GM21825 (cell line): ENCODE measurements around the gene INPP5J.

Source experiments
- ATAC-seq: cut with Tn5 transposase; IDR thresholded peaks from one replicate; pipeline ENCODE4 v1.9.1; 2021; ENCODE audit warnings: mild to moderate bottlenecking, moderate library complexity; ENCODE audit not compliant: unreplicated experiment

The INPP5J gene

DNA sequence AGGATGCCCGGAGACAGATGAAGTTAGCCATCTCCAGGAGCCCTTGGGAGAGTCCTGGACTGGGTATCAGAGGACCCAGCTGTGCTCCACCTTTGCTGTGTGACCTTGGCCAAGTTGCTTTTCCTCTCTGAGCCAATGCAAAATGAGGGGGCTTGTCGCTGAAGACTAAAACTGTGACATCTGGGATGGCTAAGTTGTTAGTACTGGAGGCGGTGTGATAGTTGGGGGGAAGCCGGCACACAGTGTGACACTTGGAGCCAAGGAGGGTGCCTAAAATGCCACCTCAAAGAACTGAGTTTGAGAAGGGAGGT, 481 bp downstream of the INPP5J start:
- no peak for ATAC-seq

DNA sequence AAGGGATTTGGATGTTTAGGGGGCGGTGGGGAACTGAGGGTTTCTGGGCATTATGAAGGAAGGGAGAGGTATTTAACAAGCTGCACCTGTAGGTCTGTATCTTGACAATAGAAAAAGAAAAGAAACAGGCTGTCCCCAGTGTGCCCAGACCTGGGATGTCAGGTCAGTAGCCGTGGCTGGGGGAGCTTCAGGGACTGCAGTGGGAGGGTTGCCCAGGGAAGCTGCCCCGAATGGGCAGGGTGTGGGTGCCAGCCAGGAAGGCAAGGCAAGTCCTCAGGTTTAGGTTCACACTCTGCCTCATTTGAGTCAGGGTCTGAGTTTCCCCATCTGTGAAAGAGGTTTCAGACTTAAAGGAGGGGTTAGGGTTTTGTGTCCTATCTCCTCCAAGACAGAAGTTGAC, 1.5 kb downstream of the INPP5J start:
- ATAC-seq, result no peak

DNA sequence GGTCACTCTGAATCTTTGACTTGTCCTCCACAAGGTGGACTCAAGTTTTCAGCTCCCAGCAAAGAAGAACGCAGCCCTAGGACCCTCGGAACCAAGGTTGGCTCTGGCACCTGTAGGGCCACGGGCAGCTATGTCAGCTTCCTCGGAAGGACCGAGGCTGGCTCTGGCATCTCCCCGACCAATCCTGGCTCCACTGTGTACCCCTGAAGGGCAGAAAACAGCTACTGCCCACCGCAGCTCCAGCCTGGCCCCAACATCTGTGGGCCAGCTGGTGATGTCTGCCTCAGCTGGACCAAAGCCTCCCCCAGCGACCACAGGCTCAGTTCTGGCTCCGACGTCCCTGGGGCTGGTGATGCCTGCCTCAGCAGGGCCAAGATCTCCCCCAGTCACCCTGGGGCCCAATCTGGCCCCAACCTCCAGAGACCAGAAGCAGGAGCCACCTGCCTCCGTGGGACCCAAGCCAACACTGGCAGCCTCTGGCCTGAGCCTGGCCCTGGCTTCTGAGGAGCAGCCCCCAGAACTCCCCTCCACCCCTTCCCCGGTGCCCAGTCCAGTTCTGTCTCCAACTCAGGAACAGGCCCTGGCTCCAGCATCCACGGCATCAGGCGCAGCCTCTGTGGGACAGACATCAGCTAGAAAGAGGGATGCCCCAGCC, 2.2 kb downstream of the INPP5J start:
- ATAC-seq, result no peak

DNA sequence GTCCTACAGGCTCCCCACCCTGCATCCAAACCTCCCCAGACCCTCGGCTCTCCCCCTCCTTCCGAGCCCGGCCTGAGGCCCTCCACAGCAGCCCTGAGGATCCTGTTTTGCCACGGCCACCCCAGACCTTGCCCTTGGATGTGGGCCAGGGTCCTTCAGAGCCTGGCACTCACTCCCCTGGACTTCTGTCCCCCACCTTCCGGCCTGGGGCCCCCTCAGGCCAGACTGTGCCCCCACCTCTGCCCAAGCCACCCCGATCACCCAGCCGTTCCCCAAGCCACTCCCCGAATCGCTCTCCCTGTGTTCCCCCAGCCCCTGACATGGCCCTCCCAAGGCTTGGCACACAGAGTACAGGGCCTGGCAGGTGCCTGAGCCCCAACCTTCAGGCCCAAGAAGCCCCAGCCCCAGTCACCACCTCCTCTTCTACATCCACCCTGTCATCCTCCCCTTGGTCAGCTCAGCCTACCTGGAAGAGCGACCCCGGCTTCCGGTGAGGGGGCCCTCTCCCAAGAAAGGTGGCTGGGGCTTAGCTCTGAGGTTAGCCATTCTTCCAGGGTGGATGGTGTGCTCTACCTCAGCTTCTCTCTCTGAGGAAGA, 2.9 kb downstream of the INPP5J start:
- ATAC-seq, result no peak

DNA sequence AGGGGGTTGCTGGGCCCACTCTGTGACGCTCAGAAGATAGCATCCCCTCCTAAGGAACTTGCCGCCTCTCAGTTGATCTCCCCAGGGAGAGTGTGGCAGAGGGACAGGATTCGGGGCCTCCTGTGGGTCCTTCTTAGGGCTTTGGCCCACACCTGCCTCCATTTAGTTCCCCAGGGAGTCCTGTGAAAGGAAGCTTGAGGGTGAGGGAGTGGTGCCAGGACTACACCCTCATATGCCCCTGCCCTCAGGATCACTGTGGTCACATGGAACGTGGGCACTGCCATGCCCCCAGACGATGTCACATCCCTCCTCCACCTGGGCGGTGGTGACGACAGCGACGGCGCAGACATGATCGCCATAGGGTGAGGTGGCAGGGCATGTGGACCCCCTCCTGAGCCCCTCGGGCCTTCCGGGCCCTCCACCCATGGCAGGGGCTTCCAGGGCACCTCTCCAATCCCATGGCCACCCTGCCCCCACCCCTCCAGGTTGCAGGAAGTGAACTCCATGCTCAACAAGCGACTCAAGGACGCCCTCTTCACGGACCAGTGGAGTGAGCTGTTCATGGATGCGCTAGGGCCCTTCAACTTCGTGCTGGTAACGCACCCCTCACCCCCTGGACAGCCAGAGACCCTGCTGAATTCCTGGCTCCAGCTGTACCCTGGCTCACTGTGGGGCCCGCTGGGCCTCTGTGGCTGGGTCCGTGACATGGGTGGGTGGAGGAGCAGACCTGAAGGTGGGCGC, 3.5 kb downstream of the INPP5J start:
- ATAC-seq, result no peak

DNA sequence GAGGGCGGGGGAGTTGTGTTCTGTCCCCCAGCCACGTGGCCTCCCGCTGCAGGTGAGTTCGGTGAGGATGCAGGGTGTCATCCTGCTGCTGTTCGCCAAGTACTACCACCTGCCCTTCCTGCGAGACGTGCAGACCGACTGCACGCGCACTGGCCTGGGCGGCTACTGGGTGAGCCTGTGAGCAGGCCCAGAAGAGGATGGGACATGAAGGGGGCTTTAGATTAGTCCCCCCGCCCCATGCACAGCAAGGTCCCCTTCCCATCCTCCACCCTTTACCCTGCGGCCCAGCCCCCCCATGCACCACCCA, 4.1 kb downstream of the INPP5J start:
- ATAC-seq, result no peak

DNA sequence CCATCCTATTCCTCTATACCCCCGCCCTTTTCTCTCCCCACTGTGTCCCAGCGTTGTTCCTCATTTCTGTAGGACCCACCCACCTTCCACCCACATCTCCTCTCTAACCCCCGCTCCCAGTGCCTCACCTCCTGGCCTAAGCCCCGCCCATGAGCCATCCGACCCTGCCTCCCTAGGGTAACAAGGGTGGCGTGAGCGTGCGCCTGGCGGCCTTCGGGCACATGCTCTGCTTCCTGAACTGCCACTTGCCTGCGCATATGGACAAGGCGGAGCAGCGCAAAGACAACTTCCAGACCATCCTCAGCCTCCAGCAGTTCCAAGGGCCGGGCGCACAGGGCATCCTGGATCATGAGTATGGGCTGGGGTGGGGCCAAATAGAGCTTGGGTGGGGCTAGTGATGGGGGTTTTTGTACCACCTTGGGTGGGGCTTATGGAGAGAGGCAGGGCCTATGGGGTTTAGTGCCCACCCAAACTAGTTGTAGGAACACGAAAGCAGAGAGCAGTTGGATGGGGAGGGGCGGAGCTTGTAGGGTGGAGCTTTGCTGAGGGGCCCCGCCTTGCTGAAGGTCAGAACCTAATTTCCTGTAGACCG, 4.5 kb downstream of the INPP5J start:
- no peak for ATAC-seq

DNA sequence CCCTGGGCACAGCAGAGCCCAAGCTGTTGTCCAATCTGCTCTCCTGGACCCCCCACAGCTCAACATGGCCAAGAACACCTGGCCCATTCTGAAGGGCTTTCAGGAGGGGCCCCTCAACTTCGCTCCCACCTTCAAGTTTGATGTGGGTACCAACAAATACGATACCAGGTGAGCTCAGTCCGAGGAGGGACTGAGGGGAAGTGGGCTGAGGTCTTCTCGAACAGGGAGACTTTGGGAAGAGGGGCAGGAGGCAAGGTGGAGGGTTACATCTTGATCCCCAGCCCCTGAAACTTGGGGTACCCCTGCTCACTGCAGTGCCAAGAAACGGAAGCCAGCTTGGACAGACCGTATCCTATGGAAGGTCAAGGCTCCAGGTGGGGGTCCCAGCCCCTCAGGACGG, 5.4 kb downstream of the INPP5J start:
- no peak for ATAC-seq

DNA sequence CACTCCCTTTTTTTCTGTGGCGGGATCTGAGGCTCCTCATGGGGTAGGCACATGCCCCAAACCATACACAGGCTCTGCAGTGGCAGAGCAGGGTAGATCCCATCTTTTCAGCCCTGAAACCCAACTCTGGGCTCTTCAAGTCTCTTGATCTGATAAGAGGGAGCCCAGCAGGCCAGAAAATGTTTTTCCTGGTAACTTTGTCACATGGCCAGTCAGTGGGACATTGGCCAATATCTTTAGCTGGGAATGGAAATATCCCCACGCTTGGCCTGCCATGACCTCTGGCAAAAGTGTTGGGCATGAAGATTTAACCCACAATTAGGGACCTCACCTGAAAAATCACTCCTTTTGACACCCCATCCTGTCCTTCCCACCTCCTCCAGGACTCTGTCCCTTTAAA, 8.1 kb downstream of the INPP5J start:
- no peak for ATAC-seq

DNA sequence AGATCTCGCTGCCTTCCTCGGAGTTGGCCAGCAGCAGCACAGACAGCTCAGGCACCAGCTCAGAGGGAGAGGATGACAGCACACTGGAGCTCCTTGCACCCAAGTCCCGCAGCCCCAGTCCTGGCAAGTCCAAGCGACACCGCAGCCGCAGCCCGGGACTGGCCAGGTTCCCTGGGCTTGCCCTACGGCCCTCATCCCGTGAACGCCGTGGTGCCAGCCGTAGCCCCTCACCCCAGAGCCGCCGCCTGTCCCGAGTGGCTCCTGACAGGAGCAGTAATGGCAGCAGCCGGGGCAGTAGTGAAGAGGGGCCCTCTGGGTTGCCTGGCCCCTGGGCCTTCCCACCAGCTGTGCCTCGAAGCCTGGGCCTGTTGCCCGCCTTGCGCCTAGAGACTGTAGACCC, 11.1 kb downstream of the INPP5J start:
- no peak for ATAC-seq

DNA sequence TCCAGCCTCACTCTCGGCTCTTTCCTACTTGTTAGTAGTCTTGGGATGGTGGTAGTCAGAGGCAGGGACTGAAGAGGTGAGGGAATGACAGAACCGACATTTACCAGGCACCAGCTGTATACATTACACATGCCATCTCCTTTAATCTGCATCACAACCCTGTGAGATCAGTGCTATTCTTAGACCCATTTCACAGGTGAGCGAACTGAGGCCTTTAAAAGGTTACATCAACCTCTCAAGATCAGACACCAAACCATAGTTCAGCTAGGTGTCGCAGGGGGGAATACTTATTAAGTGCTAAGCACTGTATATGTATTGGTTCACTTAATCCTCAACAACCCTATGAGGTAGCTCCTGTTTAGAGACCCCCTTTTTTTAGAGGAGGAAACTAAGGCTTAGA, 11.9 kb downstream of the INPP5J start:
- ATAC-seq, result no peak

DNA sequence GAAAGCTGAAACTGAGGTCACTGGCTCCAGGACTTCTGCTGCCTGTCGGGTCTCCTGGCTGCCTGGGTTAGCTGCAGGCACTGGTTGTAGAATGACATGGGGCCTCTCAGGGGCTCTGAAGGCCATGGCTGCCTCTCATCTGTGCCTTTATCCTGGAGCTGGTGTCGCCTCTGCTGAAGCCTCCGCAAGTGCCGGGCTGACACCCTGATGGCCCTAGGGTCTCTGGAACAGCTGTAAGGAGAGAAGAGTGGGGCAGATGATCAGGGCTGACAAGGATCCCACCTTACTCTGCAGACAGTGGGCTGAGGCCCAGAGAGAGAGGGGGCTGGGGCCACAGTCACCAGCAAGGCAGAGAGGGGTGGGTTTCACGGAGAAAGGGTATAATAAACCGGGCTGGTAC, 12.9 kb downstream of the INPP5J start:
- ATAC-seq, result no peak

DNA sequence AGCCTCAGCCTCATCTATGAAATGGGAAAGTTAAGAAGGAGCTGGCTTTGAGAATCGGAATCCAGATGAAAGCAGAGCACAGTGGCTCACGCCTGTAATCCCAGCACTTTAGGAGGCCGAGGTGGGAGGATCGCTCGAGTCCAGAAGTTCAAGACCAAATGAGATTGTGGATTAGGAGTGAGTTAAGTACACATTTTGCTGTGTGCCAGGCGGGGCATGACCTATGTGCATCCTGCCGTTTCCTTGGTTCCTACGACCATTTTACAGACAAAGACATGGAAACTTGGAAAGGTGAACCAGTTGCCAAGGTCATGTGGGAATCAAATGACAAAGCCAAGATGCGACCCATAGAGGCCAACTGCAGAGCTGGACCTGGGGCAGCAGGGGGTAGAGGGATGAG, 13.4 kb downstream of the INPP5J start:
- no peak for ATAC-seq

DNA sequence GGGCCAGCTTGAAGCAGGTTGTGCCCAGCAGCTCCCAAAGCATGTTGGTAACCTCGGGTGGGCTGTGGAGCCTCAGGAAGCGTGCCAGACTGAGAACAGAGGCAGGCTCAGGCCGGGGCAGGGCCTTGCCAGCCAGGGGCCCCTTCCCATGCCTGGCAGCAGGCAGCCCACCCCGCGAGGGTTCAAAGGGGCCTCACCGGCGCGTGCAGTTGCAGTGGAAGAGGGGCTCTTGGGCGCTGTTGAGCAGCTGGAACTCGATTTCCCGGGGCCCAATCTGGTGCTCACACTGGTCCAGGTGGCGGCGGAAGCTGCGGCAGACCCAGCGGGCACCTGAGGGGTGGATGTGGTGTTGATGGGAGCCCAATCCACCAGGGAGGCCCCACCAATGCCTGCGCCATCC, 13.9 kb downstream of the INPP5J start:
- ATAC-seq, result no peak

DNA sequence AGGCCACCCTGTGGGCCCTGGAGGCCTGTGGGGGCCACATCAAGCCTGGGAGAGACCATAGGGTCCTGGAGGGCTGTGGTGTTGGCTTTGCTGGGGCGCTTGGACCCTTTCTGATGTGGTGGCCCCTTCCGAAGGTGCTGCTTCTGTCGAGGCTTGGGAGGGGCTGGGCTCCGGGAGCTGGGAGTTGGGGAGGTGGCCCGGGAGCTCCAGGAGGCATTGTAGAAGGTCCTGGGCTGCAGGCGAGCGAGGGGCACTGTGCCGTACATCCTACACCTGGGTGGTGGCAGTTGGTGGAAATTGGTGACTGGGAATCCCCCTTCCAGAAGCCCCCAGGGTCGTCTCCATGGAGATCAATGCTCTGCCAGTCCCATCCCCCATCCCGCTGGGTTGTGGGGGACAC, 15.0 kb downstream of the INPP5J start:
- ATAC-seq, result no peak

DNA sequence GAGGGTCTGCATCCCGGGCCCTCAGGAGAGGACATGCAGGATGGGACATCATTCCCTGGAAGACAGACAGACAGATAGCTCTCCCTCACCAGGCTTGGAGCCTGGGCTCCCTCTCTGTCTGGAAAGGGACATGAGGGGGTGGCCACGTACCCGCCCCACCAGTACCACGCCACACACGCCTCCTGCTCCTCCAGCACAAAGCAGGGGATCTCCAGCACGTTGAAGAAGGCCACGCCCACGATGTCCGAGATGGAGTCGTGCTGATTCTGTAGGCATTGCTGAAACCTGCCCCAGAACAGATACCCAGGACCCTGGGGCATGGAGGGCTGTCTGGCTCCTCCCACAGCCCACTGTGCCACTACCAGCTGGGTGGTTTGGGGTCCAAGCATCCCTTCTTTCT, 15.4 kb downstream of the INPP5J start:
- ATAC-seq, result no peak

DNA sequence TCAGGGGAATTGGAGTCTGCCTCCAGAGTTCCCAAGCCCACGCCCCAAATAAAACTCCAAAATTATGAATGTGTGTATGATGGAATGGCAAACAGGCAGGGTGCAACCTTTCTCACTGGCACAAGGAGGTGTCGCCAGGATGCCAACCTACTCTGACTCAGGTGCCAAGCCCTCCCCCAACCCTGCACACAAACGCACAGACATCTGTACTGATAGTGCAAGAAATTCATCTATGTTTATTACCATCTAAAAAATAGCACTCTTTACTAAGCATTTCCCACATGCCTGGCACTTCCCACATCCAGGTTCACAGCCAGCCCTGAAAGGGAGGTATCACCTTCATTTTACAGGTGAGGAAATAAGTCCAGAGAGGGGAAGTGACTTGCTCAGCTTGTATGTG, 16.3 kb downstream of the INPP5J start:
- no peak for ATAC-seq

DNA sequence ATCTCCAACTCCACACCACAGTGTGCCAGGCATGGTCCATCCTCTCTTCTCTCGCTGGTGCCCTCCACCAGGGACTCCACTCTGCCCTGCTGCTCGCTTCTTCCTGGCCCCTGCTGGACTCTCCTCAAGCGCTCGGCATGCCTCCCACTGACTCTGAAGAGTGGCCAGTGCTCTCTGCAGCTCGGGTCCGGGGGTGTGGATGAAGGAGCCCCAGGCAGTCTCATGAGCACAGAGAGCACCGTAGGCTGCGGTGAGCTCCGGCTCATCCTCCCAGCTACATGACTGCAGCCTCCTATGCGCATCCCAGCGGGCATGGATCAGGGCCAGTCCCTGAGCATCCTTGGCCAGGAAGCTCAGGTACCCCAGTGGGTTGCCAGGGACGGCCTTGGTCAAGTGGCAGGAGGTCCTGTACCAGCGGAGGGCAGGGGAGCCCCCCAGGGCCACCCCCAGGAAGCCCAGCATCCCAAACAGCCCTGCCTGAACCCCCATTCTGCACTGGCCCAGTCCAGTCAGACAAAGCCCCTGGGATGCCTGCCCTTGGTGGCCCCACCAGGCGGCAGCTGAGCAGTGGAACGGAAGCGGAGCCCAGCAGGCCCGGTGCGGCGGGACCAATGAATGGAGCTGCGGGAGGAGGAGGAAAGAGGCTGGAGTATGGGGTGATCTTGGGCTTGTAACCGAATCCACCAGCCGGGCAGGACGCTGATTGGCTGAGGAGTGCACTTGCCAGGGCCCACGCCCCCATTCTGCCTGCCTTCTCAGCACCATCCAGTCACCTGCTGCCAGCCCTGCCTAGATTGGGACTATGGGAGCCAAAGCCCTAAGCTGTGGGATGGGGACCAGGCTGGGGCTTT, 17.3 kb downstream of the INPP5J start, which contains the start of gene PLA2G3:
PLA2G3 (minus strand) TSS at position 643 of the 851 bp plus-strand sequence; CDS start at position 489, 154 bp downstream.
- ATAC-seq, result no peak

DNA sequence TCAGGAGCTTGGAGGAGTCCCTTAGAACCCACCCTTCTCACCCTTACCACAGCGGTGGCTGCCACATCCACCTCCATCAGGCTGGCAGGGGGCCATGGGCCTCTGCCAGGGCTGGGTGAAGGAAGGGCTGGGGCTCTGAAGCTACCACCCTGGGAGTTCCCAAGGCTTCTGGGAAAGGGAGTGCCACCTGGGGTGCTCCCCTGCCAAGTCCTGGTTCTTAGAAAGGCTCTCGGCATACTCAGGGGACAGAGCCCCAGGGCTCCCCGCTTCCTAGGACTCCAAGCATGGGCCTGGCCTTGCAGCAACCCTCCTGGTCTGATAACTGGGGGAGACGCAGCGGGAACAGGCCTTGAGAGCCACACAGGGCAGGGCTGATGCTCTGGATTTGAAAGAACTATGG, 18.0 kb downstream of the INPP5J start:
- ATAC-seq, result no peak

DNA sequence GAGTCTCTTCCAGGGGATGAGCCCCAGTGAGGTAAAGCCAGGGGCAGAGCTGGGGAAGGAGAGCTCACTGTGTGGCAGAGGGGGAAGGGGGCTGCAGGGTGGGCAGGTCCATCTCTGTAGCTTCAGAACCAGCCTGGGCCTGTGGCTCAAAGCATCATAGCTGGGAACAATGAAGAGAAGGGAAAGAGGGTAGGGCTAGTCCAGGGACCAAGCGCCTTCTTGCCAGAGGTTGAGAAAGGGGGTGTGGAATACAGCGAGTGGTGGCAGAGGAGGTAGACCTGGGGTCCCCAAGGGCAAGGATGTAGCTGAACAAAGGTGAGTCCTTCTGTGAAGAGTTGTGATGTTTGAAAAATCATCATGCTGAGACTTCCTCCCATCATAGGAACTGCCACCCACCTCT, 18.8 kb downstream of the INPP5J start:
- ATAC-seq, result no peak

DNA sequence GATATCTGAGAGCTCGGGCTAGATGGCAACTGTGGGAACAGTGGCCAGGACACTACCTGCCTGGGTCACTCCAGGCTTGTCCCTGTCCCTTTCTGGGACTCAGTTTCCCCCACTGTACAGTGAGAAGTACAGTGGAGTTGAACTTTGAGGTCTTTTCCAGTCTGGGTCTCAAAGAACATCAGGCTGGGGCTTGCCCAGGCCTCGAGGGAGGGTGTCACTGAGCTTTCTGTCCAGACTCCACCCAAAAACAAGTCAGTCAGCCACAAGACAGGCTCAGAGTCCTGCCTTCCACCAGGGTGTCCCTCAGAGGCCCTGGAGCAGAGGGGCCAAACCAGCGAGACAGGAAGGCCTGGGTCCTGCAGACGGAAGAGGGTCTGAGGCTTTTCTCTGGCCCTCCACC, 19.5 kb downstream of the INPP5J start:
- ATAC-seq, result no peak
